GM13977 (cell line): ENCODE measurements around the gene DRD4.

Source experiments
- DNase-seq: peaks from one replicate; pipeline ENCODE4 v3.0.0; 2012; ENCODE audit warnings: low spot score
- CTCF ChIP-seq: IDR thresholded peaks from 2 replicates; pipeline ENCODE4 v1.5.1; 2012; ENCODE audit warnings: mild to moderate bottlenecking, control low read depth; ENCODE audit not compliant: insufficient read depth; ENCODE audit errors: extremely low read depth, missing control alignments
- in situ Hi-C: fragments of 300-500 bp; cut with MboI; formaldehyde crosslinking; loops from one replicate; pipeline ENCODE4 v1.12.0; 2022; ENCODE audit warnings: low sequenced_read_pairs, low pct_unique_long_range_greater_than_20kb, mixed read lengths, inconsistent platforms; ENCODE audit not compliant: unreplicated experiment

Gene DRD4

DNA sequence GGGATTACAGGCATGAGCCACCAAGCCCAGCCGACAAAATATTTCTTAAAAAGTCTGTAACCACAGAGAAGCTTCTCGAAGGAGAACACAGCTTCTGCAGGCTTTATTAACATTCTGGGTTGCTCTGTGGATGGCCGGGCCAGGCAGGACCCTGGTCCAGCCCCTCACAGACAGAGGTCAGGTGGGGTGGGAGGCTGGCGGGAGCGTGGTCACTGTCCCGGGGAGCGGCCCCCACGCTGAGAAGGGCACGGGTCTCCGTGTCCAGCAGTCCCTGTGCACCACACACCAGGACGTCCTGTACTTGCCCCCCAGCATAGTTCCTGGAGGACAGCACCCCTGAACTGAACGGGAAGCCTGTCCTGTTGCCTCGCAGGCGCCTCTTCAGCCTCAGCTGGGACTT lies 19.4 kb downstream of the DRD4 start:
- in situ Hi-C loops: no loop called here
- DNase-seq: no peak
- no peak for TF ChIP-seq CTCF

GRCh38 chr11:656866-657265 lies 19.8 kb downstream of the DRD4 start:
- in situ Hi-C loops: no loop called here
- no peak for DNase-seq
- no peak for TF ChIP-seq CTCF

GRCh38 chr11:657691-658126 lies 20.6 kb downstream of the DRD4 start:
- in situ Hi-C loops: no loop called here
- no peak for DNase-seq
- no peak for TF ChIP-seq CTCF

DNA sequence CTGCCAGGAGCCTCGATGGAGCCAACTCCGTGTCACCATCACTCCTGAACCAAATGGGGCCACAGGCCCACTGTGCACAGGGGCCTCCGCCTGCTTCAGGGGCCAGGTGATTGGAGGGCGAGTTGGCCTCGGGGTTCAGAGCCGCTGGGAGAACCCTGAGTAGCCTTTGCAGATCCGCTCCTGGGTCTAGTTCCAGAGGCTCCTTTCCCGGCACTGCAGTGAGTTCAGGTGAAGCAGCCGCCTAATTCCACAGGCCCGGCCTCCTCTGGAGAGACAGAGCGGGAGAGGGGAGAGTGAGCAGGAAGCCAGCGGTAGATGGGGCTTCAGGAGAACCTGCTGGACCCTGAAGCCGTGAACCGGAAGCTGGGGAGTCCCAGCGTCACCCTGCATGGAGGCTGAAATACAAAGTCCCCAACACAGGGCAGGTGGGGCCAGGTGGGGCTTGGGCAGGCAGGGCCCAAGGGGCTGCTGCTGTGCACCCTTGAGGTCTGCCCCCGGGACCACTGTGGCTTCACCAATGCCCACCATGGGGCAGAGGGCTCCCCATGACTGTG lies 22.5 kb downstream of the DRD4 start:
- TF ChIP-seq CTCF: no peak
- in situ Hi-C loops: no loop called here
- DNase-seq: no peak

DNA sequence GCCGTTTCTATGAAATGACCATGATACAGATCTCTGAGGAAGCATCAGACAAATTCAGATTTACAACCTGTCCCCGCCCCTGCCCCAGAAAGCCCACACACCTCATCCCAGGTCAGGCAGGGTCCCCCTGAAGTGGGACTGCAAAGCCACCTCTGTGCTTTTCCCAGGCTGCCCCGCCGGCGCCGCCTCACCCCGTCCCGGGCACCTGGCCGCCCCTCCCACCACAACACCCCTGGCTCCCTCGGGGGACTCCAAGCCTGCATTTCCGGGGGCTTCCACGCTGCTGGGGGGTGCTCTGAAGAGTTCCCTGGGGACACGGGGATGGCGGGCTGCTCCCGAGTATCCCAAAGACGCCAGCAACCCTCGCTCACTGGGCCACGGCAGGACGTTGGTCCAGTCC lies 23.2 kb downstream of the DRD4 start:
- TF ChIP-seq CTCF: no peak
- DNase-seq: no peak
- in situ Hi-C loops: no loop called here

DNA sequence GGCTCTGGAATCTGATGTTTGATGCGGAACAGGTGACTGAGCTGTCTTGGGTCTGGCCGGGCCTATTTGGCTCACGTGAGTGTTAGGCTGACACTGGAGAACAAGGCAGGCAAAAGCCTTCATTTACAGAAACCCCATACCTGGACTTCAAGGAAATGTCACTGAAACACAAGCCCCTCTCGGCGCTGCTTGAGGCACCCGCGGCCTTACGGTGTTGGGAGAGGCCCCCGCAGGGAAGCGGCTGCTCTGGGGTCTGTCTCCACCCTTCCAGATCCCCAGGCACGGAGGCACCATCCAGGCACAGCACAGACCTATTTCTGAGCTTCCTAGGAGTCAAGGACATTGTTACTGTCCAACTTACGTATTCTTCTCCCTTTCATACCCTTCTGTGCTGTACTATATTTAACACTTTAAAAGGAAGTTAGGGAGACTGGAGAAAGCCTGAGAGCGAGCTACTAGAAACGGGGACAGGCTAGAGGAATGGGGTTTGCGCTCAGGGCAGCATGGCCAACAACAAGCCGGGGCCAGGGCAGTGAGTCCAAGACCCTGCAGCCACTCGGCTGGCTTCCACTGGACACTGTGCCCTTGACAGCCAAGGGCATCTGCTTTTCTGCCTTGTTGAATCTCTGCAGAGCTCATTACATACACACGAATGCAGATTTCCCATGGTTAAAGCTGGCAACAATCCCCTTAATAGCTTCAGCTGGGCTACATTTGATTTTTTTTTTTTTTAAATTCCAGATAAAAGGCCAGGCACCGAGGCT lies 23.8 kb downstream of the DRD4 start:
- in situ Hi-C loops: no loop called here
- no peak for DNase-seq
- no peak for TF ChIP-seq CTCF
